Measurements from ENCODE around the gene CEP290. TPM values are rescaled to one million over a fixed set of nuclear protein-coding genes. Genes with fewer than 3 reads are reported as not detected.

The CEP290 gene
- polyA plus RNA-seq, 1 donor from 2014 or later: 43.9 TPM

DNA sequence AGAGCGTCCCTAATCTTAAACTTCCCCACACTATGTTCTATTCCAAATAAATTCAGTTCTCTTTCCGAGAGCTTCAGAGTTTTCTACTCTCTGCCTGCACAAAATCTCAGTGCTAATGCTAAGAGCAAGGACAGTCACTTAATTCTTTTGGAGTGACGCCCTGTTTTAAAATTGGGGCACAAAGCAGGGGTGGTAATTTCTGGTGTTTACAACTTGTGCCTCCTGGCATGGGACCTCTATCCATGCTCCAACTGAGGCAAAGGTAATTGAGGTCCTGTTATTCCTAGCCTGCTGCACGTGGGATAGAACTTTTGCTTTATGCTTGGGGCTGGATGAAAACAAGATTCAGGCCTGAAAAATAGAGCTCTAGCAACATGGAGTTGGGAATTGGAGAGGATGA lies 135.5 kb downstream of the CEP290 start:
- Histone ChIP-seq H3K4me3 (ENCODE audit: low read length) (no peak overlapping the region), H3K9me3 (ENCODE audit: low read length) (no peaks in the 10 kb centered on the region), H3K27ac (ENCODE audit: low read length) (no peak overlapping the region), H3K79me2 (replicated peaks; ENCODE audit: insufficient read depth, low read length) (no peaks in the 10 kb centered on the region), H2AFZ (ENCODE audit: low read depth, low read length) (no peak overlapping the region), H4K20me1 (ENCODE audit: insufficient read depth) (no peaks in the 10 kb centered on the region), H3K9me2 (ENCODE audit: insufficient read depth, low read length) (no peaks in the 10 kb centered on the region), H3F3A (ENCODE audit: insufficient read depth, low read length, poor library complexity, severe bottlenecking) (no peaks in the 10 kb centered on the region), H3K27me3 (ENCODE audit: insufficient read depth, low read depth, low read length) (no peaks in the 10 kb centered on the region), H3K9ac (ENCODE audit: low read length) (no peak overlapping the region), H3K4me2 (ENCODE audit: low read length) (no peak overlapping the region), H3K36me3 (ENCODE audit: insufficient read depth, low read length) (no peaks in the 10 kb centered on the region)
- TF ChIP-seq TAF1 (IDR thresholded peaks at IDR 0.05; ENCODE audit: low read depth) (no peak), RAD21 (conservative IDR thresholded peaks at IDR 0.05) (no peak), EP300 (conservative IDR thresholded peaks at IDR 0.05; ENCODE audit: poor library complexity, severe bottlenecking) (no peak), POLR2AphosphoS5 (IDR thresholded peaks at IDR 0.05) (no peak), EZH2 (IDR thresholded peaks at IDR 0.05; ENCODE audit: borderline replicate concordance, insufficient read depth, low read length, poor library complexity, severe bottlenecking) (no peak), SMC3 (conservative IDR thresholded peaks at IDR 0.05; ENCODE audit: poor library complexity) (no peak), MXI1 (conservative IDR thresholded peaks at IDR 0.05; ENCODE audit: poor library complexity, severe bottlenecking) (no peak)
- TF ChIP-seq, protein P1, sequence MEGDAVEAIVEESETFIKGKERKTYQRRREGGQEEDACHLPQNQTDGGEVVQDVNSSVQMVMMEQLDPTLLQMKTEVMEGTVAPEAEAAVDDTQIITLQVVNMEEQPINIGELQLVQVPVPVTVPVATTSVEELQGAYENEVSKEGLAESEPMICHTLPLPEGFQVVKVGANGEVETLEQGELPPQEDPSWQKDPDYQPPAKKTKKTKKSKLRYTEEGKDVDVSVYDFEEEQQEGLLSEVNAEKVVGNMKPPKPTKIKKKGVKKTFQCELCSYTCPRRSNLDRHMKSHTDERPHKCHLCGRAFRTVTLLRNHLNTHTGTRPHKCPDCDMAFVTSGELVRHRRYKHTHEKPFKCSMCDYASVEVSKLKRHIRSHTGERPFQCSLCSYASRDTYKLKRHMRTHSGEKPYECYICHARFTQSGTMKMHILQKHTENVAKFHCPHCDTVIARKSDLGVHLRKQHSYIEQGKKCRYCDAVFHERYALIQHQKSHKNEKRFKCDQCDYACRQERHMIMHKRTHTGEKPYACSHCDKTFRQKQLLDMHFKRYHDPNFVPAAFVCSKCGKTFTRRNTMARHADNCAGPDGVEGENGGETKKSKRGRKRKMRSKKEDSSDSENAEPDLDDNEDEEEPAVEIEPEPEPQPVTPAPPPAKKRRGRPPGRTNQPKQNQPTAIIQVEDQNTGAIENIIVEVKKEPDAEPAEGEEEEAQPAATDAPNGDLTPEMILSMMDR (IDR thresholded peaks at IDR 0.05; ENCODE audit: poor library complexity, severe bottlenecking): no peak
- TF ChIP-seq, protein P2, sequence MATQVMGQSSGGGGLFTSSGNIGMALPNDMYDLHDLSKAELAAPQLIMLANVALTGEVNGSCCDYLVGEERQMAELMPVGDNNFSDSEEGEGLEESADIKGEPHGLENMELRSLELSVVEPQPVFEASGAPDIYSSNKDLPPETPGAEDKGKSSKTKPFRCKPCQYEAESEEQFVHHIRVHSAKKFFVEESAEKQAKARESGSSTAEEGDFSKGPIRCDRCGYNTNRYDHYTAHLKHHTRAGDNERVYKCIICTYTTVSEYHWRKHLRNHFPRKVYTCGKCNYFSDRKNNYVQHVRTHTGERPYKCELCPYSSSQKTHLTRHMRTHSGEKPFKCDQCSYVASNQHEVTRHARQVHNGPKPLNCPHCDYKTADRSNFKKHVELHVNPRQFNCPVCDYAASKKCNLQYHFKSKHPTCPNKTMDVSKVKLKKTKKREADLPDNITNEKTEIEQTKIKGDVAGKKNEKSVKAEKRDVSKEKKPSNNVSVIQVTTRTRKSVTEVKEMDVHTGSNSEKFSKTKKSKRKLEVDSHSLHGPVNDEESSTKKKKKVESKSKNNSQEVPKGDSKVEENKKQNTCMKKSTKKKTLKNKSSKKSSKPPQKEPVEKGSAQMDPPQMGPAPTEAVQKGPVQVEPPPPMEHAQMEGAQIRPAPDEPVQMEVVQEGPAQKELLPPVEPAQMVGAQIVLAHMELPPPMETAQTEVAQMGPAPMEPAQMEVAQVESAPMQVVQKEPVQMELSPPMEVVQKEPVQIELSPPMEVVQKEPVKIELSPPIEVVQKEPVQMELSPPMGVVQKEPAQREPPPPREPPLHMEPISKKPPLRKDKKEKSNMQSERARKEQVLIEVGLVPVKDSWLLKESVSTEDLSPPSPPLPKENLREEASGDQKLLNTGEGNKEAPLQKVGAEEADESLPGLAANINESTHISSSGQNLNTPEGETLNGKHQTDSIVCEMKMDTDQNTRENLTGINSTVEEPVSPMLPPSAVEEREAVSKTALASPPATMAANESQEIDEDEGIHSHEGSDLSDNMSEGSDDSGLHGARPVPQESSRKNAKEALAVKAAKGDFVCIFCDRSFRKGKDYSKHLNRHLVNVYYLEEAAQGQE (IDR thresholded peaks at IDR 0.05; ENCODE audit: borderline replicate concordance): no peak

DNA sequence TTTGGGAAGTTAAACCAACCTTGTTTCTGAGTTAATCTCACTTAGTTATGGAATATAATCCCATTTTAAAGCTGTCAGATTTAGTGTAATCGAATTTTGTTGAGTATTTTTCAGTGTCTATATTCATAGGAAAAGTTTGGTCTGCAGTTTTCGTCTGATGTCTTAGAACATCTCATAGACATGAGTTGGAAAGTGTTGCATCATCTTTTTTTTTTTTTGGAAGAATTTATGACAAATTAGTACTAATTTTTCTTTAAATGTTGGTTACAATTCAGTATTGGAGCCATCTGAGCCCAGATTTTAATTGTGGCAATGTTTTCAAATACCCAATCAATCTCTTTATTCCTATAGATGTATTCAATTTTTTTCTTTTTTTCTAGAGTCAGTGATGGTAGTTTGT lies 140.6 kb downstream of the CEP290 start:
- Histone ChIP-seq H3K4me3 (ENCODE audit: low read length) (no peak overlapping the region), H3K27me3 (ENCODE audit: insufficient read depth, low read depth, low read length) (no peaks in the 10 kb centered on the region), H3K4me2 (ENCODE audit: low read length) (no peak overlapping the region), H3K9me3 (ENCODE audit: low read length) (no peaks in the 10 kb centered on the region), H3K27ac (ENCODE audit: low read length) (no peak overlapping the region), H3K36me3 (ENCODE audit: insufficient read depth, low read length) (no peaks in the 10 kb centered on the region), H3K9ac (ENCODE audit: low read length) (no peak overlapping the region), H3K79me2 (replicated peaks; ENCODE audit: insufficient read depth, low read length) (no peaks in the 10 kb centered on the region), H3F3A (ENCODE audit: insufficient read depth, low read length, poor library complexity, severe bottlenecking) (no peaks in the 10 kb centered on the region), H4K20me1 (ENCODE audit: insufficient read depth) (no peaks in the 10 kb centered on the region), H3K9me2 (ENCODE audit: insufficient read depth, low read length) (no peaks in the 10 kb centered on the region), H2AFZ (ENCODE audit: low read depth, low read length) (no peak overlapping the region)
- TF ChIP-seq, protein P1 (IDR thresholded peaks at IDR 0.05; ENCODE audit: poor library complexity, severe bottlenecking): no peak
- no peak for TF ChIP-seq RAD21 (conservative IDR thresholded peaks at IDR 0.05)
- TF ChIP-seq EZH2 (IDR thresholded peaks at IDR 0.05; ENCODE audit: borderline replicate concordance, insufficient read depth, low read length, poor library complexity, severe bottlenecking): no peak
- no peak for TF ChIP-seq EP300 (conservative IDR thresholded peaks at IDR 0.05; ENCODE audit: poor library complexity, severe bottlenecking)
- no peak for TF ChIP-seq SMC3 (conservative IDR thresholded peaks at IDR 0.05; ENCODE audit: poor library complexity)
- TF ChIP-seq POLR2AphosphoS5 (IDR thresholded peaks at IDR 0.05): no peak
- TF ChIP-seq, protein P2 (IDR thresholded peaks at IDR 0.05; ENCODE audit: borderline replicate concordance): no peak
- no peak for TF ChIP-seq MXI1 (conservative IDR thresholded peaks at IDR 0.05; ENCODE audit: poor library complexity, severe bottlenecking)
- TF ChIP-seq TAF1 (IDR thresholded peaks at IDR 0.05; ENCODE audit: low read depth): no peak

All from neural cell (in vitro differentiated cells).